Activated CD8-positive, alpha-beta memory T cell treated with anti-CD3 and anti-CD28 coated beads, Interleukin-2, amount 50 U/mL, for 4 hours (primary cell): ENCODE results near the gene KRT75.
"Not testable (repeated sequence)": the region's sequence is repeated elsewhere in the genome, so short reads cannot be mapped to it uniquely, and the experiment has no call there.

ENCODE experiments used
- DNase-seq: peaks from one replicate; pipeline ENCODE4 v3.0.0-alpha.2; 2020

The KRT75 gene

GRCh38 chr12:52434081-52434733 lies at the start of gene KRT75:
Gene KRT75, minus strand, starts transcription at chr12:52434371. Its CDS starts 67 bp downstream, at chr12:52434304.
- DNase-seq: no peak

GRCh38 chr12:52480073-52480472 lies 45.9 kb upstream of the KRT75 start:
- no peak for DNase-seq

DNA sequence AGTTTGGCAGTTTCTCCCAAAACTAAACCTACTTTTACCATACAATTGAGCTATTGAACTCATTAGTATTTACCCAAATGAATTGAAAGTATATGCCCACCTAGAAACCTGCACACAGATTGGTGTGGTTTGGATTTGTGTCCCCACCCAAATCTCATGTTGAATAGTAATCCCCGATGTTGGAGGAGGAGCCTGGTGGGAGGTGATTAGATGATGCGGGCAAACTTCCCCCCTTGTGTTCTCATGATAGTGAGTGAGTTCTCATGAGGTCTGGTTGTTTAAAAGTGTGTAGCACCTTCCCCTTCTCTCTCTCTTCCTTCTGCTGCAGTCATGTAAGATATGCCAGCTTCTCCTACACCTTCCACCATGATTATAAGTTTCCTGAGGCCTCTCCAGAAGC lies 43.5 kb upstream of the KRT75 start:
- no peak for DNase-seq

- no peak for DNase-seq
Measured at GRCh38 chr12:52474212-52474611, 40.0 kb upstream of the KRT75 start.

GRCh38 chr12:52473768-52474167 lies 39.6 kb upstream of the KRT75 start, which contains the start of gene KRT6C:
Gene KRT6C, minus strand, starts transcription at chr12:52473805. Its CDS starts 68 bp downstream, at chr12:52473737.
- no peak for DNase-seq

DNA sequence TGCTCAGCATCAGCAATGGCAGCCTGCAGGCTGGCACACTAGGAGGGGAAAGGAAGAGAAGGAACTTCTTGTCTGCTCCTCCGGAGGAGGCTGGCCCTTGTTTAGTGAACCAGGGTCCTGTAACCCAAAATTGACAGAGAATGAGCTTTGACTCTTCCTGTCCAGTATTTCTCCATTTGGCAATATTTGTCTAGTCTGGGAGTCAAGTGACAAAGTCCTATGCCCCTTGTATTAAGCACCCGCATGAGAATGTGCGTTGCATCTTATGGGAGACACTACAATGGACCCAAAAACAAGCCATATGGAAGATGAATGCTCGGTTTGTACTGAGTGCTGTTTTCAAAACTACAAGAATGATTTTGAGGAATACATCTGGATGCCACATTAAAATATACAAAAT lies 35.7 kb upstream of the KRT75 start:
- DNase-seq: no peak

GRCh38 chr12:52464897-52465296 lies 30.7 kb upstream of the KRT75 start:
- DNase-seq: no peak

- DNase-seq: no peak
Measured at GRCh38 chr12:52461693-52462092, 27.5 kb upstream of the KRT75 start.

DNA sequence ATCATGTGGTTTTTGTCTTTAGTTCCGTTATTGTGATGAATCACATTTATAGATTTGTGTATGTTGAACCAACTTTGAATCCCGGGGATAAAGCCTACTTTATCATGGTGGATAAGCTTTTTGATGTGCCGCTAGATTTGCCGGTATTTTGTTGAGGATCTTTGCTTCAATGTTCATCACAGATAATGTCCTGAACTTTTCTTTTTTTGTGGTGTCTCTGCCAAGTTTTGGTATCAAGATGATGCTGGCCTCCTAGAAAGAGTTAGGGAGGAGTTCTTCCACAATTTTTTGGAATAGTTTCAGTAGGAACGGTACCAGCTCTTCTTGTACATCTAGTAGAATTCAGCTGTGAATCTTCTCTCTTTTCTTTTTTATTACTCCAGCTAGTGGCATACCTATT lies 24.7 kb upstream of the KRT75 start:
- no peak for DNase-seq

DNA sequence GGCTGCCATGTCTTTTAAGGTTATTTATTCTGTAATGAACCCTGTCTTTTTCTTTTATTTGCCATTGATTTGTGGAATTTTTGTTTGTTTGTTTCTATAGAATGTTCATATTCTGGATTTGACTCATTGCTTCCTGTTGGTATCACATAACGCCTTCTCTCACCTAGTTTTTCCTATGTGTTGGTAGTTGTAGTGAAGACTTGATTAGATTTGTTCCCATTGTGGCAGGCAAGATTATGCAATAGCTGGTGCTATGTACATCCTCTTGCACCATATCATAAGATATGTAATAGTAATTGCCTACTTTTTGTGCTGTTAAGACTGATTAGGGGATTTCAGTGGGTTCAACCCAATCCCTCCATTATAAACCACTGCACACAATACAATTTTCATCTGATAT lies 21.6 kb upstream of the KRT75 start:
- DNase-seq: no peak

DNA sequence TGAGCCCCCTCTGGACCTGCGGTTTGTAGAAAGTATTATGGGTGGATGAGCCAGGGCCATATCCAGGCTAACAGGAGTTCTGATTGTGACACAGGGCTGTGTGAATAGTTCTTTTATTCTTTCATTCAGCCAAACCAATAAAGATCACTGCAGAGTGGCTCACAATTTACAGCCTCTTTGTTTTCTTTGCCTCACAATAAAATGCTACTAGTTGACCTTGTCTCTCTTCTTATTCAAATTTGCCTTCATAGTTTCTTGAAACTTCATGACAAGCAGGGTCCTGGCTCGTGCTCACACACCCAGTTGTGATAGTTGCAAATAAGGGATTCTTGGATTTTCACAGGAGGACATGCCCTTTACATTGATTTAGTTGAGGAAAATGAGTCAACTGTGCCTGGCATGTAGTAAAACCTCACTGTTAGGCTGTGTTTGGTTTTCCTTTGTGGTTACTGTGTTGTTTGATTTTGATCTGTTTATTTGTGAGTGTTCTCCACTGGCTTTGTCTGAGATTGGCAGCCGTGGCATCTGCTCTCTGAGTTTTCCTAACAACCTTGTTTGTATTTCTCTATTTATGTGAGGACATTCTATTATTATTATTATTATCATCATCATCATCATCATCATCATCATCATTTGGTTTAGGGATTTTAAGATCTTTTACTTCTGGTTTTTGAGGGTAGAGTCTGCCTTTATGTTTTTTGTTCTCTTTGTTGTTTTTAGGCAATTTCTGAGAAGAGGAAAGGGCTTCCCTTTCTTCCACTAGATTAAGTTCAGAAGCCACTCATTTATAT lies 20.4 kb upstream of the KRT75 start:
- DNase-seq: no peak

DNA sequence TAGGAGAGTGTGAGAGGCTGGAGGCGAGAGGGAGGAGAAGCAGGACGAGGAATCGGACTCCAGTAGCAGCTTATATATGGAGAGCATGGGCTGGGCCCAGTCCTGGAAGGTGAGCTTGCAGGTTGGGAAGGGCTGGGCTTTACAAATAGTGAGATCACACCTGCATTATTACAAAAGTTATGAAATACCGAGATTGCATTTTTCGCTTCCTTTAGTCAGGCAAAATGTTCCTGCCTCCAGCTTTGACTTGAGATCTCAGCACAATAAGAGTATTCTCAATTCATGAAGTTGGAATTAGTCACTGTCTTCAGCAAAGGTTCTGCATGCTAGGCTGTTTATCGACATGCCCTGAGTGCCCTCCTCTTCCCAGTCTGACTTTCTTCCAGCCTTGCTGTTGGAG lies 17.9 kb upstream of the KRT75 start, which contains the start of gene KRT6B:
Gene KRT6B, minus strand, starts transcription at position 46 of the 400 bp plus-strand sequence. CDS start 68 bp downstream, outside the sequence.
- DNase-seq: no peak

GRCh38 chr12:52448228-52448627 lies 14.1 kb upstream of the KRT75 start:
- no peak for DNase-seq

GRCh38 chr12:52447196-52447595 lies 13.0 kb upstream of the KRT75 start:
- DNase-seq: not testable (repeated sequence)

DNA sequence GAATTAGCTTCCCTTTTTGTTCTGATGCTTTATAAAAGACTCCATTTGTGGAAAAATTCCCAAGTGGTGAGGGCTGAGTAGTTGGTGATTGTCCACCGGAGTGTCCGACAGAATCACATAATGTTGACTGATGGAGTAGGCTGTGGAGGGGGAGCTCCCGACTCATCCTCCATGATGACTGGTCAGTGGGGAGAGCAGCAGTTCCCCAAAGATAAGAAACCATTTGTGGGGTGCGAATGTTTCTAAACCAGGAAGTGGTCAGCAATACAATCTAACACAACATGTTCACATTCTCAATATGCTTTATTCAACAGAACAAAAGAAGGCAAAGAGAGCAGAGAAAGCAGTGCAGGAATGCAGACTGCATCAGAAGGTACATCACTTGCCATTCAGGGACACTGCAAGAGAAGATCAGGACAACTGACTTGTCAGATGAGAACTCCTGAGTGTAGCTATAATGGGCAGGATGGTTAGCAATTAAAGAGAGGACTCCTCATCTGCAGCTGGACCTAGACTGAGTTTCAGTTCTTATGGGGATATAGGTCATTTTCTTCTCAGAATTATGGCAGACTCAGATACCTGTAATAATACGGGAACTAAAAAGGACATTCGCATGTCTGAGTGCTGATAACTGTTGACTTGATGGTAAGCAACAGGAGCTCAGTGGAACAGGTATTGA lies 12.3 kb upstream of the KRT75 start:
- no peak for DNase-seq

- DNase-seq: no peak
Measured at GRCh38 chr12:52445876-52446275, 11.7 kb upstream of the KRT75 start.

GRCh38 chr12:52444647-52445595 lies 10.8 kb upstream of the KRT75 start:
- no peak for DNase-seq

- DNase-seq: no peak
Measured at GRCh38 chr12:52443966-52444365, 9.8 kb upstream of the KRT75 start.

DNA sequence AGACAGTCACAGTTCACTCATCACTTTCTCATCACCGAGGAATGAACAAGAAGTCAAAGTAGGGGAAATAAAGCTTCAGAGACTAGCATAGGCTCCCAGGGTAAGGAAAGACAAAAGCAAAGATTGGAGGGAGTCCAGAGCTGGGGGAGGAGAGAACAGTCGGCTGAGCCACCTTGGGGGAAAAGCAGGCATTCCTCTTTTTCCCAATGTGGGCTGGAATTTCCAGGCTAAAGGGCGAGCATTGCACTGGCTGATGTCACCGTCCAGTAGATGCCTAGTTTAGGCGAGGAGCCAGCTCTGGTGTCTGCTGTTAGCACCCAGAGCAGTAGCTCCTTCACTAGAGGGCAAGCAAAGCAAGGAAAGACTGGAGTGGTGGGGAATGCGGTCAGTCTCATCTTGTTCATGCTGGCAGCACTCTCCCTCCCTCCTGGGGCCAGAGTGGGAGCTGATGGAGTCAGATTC lies 8.5 kb upstream of the KRT75 start:
- DNase-seq: no peak

DNA sequence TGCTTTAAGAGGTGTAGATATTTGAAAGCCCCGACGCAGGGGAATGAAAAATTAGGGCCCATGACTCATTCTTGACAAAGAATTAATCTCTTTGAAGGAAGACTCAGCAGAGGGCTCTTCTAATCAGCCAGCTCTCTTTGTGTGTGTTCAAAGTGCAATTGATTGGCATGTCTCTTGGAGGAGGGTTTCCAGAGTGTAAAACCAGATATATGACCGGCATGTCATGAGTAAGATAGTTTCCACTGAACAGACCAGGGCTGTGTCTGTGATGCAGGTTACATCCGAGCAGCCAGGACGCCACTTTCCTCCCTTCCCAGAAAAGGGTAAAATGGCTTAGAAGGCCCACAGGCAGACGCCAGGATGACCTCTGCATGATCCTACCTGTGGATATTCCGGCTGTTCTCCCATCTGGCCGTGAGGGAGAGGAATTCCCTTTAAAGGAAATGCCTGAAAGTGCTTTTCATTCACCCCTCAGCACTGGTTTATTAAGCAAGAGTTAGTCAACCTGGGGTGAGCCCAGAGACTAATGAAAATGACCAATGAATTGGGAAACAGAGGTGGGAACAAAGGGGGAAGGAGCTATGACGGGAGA lies 7.2 kb upstream of the KRT75 start:
- no peak for DNase-seq

- DNase-seq: no peak
Measured at GRCh38 chr12:52440821-52441319, 6.7 kb upstream of the KRT75 start.

DNA sequence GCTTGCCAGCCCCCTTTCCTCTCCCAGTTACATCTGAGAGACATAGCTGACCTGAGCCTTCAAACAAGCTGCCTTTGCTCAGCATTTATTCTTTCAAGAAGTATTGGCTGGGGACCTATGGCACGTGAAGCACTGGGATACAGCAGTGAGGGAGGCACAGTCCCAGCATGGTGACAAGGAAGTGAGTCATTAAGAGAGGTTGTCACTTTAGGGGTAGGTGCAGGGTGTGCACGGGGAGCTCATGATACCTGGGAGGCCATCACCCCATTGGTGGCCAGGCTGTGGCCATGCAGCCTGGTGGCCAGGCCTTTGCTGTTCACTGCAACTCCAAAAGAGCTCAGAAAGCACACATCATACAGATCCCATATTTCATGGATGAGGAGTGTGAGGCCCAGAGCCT lies 5.7 kb upstream of the KRT75 start:
- no peak for DNase-seq
